CD4-positive, alpha-beta T cell (primary cell): Measurements from ENCODE around the gene USP37. TPM values are rescaled to one million over a fixed set of nuclear protein-coding genes. Genes with fewer than 3 reads are reported as not detected.

Source experiments
- ATAC-seq: fragments of 200-7000 bp; cut with Tn5 transposase; one replicate; pipeline ENCODE4 v1.10.0; 2022; ENCODE audit warnings: mild to moderate bottlenecking; ENCODE audit not compliant: poor library complexity
- CTCF ChIA-PET: fragments of 350-600 bp; sonication (Branson Sonifier 250); formaldehyde crosslinking; loops from one replicate; lab custom pipeline; 2021; ENCODE audit warnings: antibody characterized with exemption, inconsistent platforms; lab: Charles Lee
- POLR2A ChIA-PET: fragments of 350-600 bp; sonication (Branson Sonifier 250); formaldehyde crosslinking; loops from one replicate; lab custom pipeline; 2021; ENCODE audit warnings: antibody characterized with exemption, inconsistent platforms; lab: Charles Lee
- DNase-seq, 14 experiments: peaks; one replicate each; pipeline ENCODE4 v3.0.0-alpha.2; 2013 to 2020; ENCODE audit warnings: mixed read lengths in 2 of 14
- H3K27ac ChIP-seq, 2 donors: one replicate each; pipeline versions ENCODE4 v1.5.1 to v1.7.0; 2013; ENCODE audit warnings: low read length in 2 of 2, low read depth in 1 of 2, mild to moderate bottlenecking in 1 of 2
- H3K27me3 ChIP-seq, 2 experiments: 1 replicate in 1 of 2; 2 replicates in 1 of 2; pipeline versions ENCODE4 v1.6.1 to v1.7.0; 2013; ENCODE audit warnings: low read length in 2 of 2, control low read depth in 1 of 2, mild to moderate bottlenecking in 1 of 2, moderate library complexity in 1 of 2; ENCODE audit not compliant: insufficient read depth in 2 of 2, control insufficient read depth in 1 of 2
- H3K36me3 ChIP-seq: one replicate; pipeline ENCODE4 v1.6.1; 2013; ENCODE audit warnings: low read length, control low read depth; ENCODE audit not compliant: insufficient read depth
- H3K4me1 ChIP-seq: one replicate; pipeline ENCODE4 v1.6.1; 2013; ENCODE audit warnings: low read length, control low read depth; ENCODE audit not compliant: insufficient read depth
- H3K4me3 ChIP-seq: one replicate; pipeline ENCODE4 v1.5.1; 2013; ENCODE audit warnings: mild to moderate bottlenecking, low read length, moderate library complexity
- H3K9me3 ChIP-seq, 2 experiments: 1 replicate in 1 of 2; 2 replicates in 1 of 2; pipeline versions ENCODE4 v1.6.1 to v1.7.0; 2013; ENCODE audit warnings: low read length in 2 of 2, mild to moderate bottlenecking in 2 of 2, control low read depth in 1 of 2, moderate library complexity in 1 of 2; ENCODE audit not compliant: control insufficient read depth in 1 of 2, insufficient read depth in 1 of 2
- H3K27ac Mint-ChIP-seq: one replicate; pipeline ENCODE4 v1.8.0; 2020; ENCODE audit warnings: mixed read lengths
- H3K27me3 Mint-ChIP-seq: one replicate; pipeline ENCODE4 v1.8.0; 2021; ENCODE audit warnings: mixed read lengths
- H3K36me3 Mint-ChIP-seq: one replicate; pipeline ENCODE4 v1.8.0; 2021; ENCODE audit warnings: low read depth, mixed read lengths
- H3K4me1 Mint-ChIP-seq: one replicate; pipeline ENCODE4 v1.8.0; 2021; ENCODE audit warnings: low read depth, mixed read lengths
- H3K4me3 Mint-ChIP-seq: one replicate; pipeline ENCODE4 v1.8.0; 2020; ENCODE audit warnings: mild to moderate bottlenecking, mixed read lengths
- H3K9me3 Mint-ChIP-seq: one replicate; pipeline ENCODE4 v1.8.0; 2020; ENCODE audit warnings: mixed read lengths
- CTCF ChIP-seq: fragments of 200-600 bp; IDR thresholded peaks from one replicate; pipeline ENCODE4 v1.8.0; 2022; ENCODE audit warnings: antibody characterized with exemption, mild to moderate bottlenecking
- intact Hi-C, 2 experiments: fragments of 100-400 bp; cut with DNase I in 1 of 2; cut with micrococcal nuclease in 1 of 2; formaldehyde crosslinking; loops; one replicate each; pipeline versions ENCODE4 v1.15.1 to v1.9.0; 2023 to 2025; cut with DNase I, micrococcal nuclease
- total RNA-seq, 174 experiments: library from RNA in 2 of 174; stranded (reverse) in 2 of 174; gene quantifications; one replicate each; pipeline ENCODE4 v1.2.3 and lab custom pipeline; 2021 to 2026

Gene USP37
- total RNA-seq, 2 experiments from 2014 or later, result 20.2 to 24.4 TPM

- no peak overlapping the region for H3K27ac ChIP-seq
- Mint-ChIP-seq H3K9me3 (no peaks in the 10 kb centered on the region), H3K27me3 (no peaks in the 10 kb centered on the region), H3K36me3 (peaks cover 77% of the 10 kb centered on the region), H3K27ac (peak overlapping the region; percentile 48), H3K4me3 (peak overlapping the region; percentile 0), H3K4me1 (peaks cover 25% of the 10 kb centered on the region)
- ChIA-PET CTCF (no interaction called here), POLR2A (no interaction called here)
- intact Hi-C loops, result no loop called here
- no peak for TF ChIP-seq CTCF
- peaks cover 58% of the 10 kb centered on the region for H3K36me3 ChIP-seq
- no peaks in the 10 kb centered on the region for H3K4me1 ChIP-seq
- DNase-seq, result no peak
- no peaks in the 10 kb centered on the region for H3K27me3 ChIP-seq
- no peak for ATAC-seq
- no peak overlapping the region for H3K4me3 ChIP-seq
- no peaks in the 10 kb centered on the region for H3K9me3 ChIP-seq
Observed at GRCh38 chr2:218482651-218483050, 85.5 kb downstream of the USP37 start.

GRCh38 chr2:218479595-218479994 is 88.6 kb downstream of the USP37 start:
- no peak overlapping the region for H3K4me3 ChIP-seq
- Mint-ChIP-seq H3K9me3 (no peaks in the 10 kb centered on the region), H3K27me3 (no peaks in the 10 kb centered on the region), H3K4me1 (peaks cover 25% of the 10 kb centered on the region), H3K27ac (no peak overlapping the region), H3K36me3 (peaks cover 75% of the 10 kb centered on the region), H3K4me3 (no peak overlapping the region)
- CTCF ChIA-PET, result no interaction called here
- no peaks in the 10 kb centered on the region for H3K9me3 ChIP-seq
- no peak overlapping the region for H3K27ac ChIP-seq
- intact Hi-C loops, result no loop called here
- no peak for TF ChIP-seq CTCF
- POLR2A ChIA-PET, result no interaction called here
- ATAC-seq, result no peak
- peaks cover 55% of the 10 kb centered on the region for H3K36me3 ChIP-seq
- no peaks in the 10 kb centered on the region for H3K27me3 ChIP-seq
- no peaks in the 10 kb centered on the region for H3K4me1 ChIP-seq
- no peak for DNase-seq

GRCh38 chr2:218478544-218478943 is 89.6 kb downstream of the USP37 start:
- no peak for TF ChIP-seq CTCF
- peaks cover 22% of the 10 kb centered on the region for H3K4me1 Mint-ChIP-seq
- DNase-seq (no peak), ATAC-seq (no peak)
- H3K27ac Mint-ChIP-seq, result no peak overlapping the region
- Histone ChIP-seq H3K4me1 (no peaks in the 10 kb centered on the region), H3K4me3 (no peak overlapping the region), H3K27me3 (no peaks in the 10 kb centered on the region), H3K27ac (no peak overlapping the region), H3K9me3 (no peaks in the 10 kb centered on the region), H3K36me3 (peaks cover 59% of the 10 kb centered on the region)
- H3K27me3 Mint-ChIP-seq, result no peaks in the 10 kb centered on the region
- H3K36me3 Mint-ChIP-seq, result peaks cover 75% of the 10 kb centered on the region
- H3K9me3 Mint-ChIP-seq, result no peaks in the 10 kb centered on the region
- intact Hi-C loops, result no loop called here
- POLR2A ChIA-PET, result no interaction called here
- CTCF ChIA-PET, result no interaction called here
- H3K4me3 Mint-ChIP-seq, result no peak overlapping the region
